ENCODE data around the gene OR52D1.

- TF ChIP-seq, protein P1, sequence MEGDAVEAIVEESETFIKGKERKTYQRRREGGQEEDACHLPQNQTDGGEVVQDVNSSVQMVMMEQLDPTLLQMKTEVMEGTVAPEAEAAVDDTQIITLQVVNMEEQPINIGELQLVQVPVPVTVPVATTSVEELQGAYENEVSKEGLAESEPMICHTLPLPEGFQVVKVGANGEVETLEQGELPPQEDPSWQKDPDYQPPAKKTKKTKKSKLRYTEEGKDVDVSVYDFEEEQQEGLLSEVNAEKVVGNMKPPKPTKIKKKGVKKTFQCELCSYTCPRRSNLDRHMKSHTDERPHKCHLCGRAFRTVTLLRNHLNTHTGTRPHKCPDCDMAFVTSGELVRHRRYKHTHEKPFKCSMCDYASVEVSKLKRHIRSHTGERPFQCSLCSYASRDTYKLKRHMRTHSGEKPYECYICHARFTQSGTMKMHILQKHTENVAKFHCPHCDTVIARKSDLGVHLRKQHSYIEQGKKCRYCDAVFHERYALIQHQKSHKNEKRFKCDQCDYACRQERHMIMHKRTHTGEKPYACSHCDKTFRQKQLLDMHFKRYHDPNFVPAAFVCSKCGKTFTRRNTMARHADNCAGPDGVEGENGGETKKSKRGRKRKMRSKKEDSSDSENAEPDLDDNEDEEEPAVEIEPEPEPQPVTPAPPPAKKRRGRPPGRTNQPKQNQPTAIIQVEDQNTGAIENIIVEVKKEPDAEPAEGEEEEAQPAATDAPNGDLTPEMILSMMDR (IDR thresholded peaks at IDR 0.05; ENCODE audit: low read length) = no peak
- no peak for TF ChIP-seq EZH2 (IDR thresholded peaks at IDR 0.05; ENCODE audit: borderline replicate concordance, low read length)
Observed at GRCh38 chr11:5534046-5534445, 45.6 kb downstream of the OR52D1 start.

All from OCI-LY1 (cell line).